Activated gamma-delta T cell (primary cell): Measurements from ENCODE around the gene FRK.
"Not testable (repeated sequence)": the region's sequence is repeated elsewhere in the genome, so short reads cannot be mapped to it uniquely, and the experiment has no call there.

Source experiments
- DNase-seq: peaks from one replicate; lab custom pipeline; 2025; lab: John Stamatoyannopoulos, UW

FRK gene

GRCh38 chr6:115945812-115946211 lies 114.9 kb downstream of the FRK start:
- DNase-seq: no peak

GRCh38 chr6:115945306-115945705 lies 115.4 kb downstream of the FRK start:
- no peak for DNase-seq

- DNase-seq: not testable (repeated sequence)
Observed at GRCh38 chr6:115944829-115945228, 115.9 kb downstream of the FRK start.

- not testable (repeated sequence) for DNase-seq
Observed at GRCh38 chr6:115937502-115937901, 123.2 kb downstream of the FRK start.

- no peak for DNase-seq
Observed at GRCh38 chr6:115935361-115935760, 125.3 kb downstream of the FRK start.

GRCh38 chr6:115934829-115935228 lies 125.9 kb downstream of the FRK start:
- no peak for DNase-seq

- DNase-seq: no peak
Observed at GRCh38 chr6:115934145-115934544, 126.5 kb downstream of the FRK start.

GRCh38 chr6:115932481-115932880 lies 128.2 kb downstream of the FRK start:
- DNase-seq: no peak

- DNase-seq: peak; percentile 15
Observed at GRCh38 chr6:115928000-115928399, 132.7 kb downstream of the FRK start.

GRCh38 chr6:115922971-115923370 lies 137.7 kb downstream of the FRK start:
- DNase-seq: no peak

GRCh38 chr6:115914098-115914497 lies 146.6 kb downstream of the FRK start:
- no peak for DNase-seq

GRCh38 chr6:115909923-115910546 lies 150.7 kb downstream of the FRK start:
- DNase-seq: no peak

- DNase-seq: no peak
Observed at GRCh38 chr6:115908906-115909559, 151.7 kb downstream of the FRK start.

- DNase-seq: no peak
Observed at GRCh38 chr6:115905471-115905870, 155.2 kb downstream of the FRK start.

- DNase-seq: no peak
Observed at GRCh38 chr6:115902436-115902835, 158.3 kb downstream of the FRK start.

GRCh38 chr6:115901896-115902295 lies 158.8 kb downstream of the FRK start:
- no peak for DNase-seq

- no peak for DNase-seq
Observed at GRCh38 chr6:115899730-115900282, 160.9 kb downstream of the FRK start.

- DNase-seq: no peak
Observed at GRCh38 chr6:115898246-115898645, 162.4 kb downstream of the FRK start.

GRCh38 chr6:115896538-115897129 lies 164.1 kb downstream of the FRK start:
- DNase-seq: no peak

- no peak for DNase-seq
Observed at GRCh38 chr6:115894426-115894992, 166.2 kb downstream of the FRK start.

- DNase-seq: no peak
Observed at GRCh38 chr6:115891750-115892149, 168.9 kb downstream of the FRK start.

GRCh38 chr6:115891111-115891669 lies 169.5 kb downstream of the FRK start:
- no peak for DNase-seq
